NCI-H510A treated with DMSO at 0.1 percent for 48 hours (cell line): ENCODE data around the gene MEGF6.

Source experiments
- DNase-seq: peaks from one replicate; lab custom pipeline; 2025; lab: John Stamatoyannopoulos, UW

MEGF6 gene

GRCh38 chr1:3469849-3470649 is 141.3 kb downstream of the MEGF6 start:
- DNase-seq: no peak

GRCh38 chr1:3469104-3469848 is 142.0 kb downstream of the MEGF6 start:
- no peak for DNase-seq

- DNase-seq: no peak
These were observed 142.8 kb downstream of the MEGF6 start for GRCh38 chr1:3468236-3469103.

- no peak for DNase-seq
These were observed 143.9 kb downstream of the MEGF6 start for GRCh38 chr1:3467096-3468036.

- DNase-seq: no peak
These were observed 144.8 kb downstream of the MEGF6 start for GRCh38 chr1:3466366-3467075.

GRCh38 chr1:3465935-3466321 is 145.4 kb downstream of the MEGF6 start:
- DNase-seq: no peak

- no peak for DNase-seq
These were observed 146.0 kb downstream of the MEGF6 start for GRCh38 chr1:3465091-3465934.

- DNase-seq: no peak
These were observed 146.7 kb downstream of the MEGF6 start for GRCh38 chr1:3464649-3465025.

GRCh38 chr1:3463891-3464648 is 147.2 kb downstream of the MEGF6 start:
- DNase-seq: no peak

- no peak for DNase-seq
These were observed 147.9 kb downstream of the MEGF6 start for GRCh38 chr1:3463408-3463863.

- no peak for DNase-seq
These were observed 148.3 kb downstream of the MEGF6 start for GRCh38 chr1:3463013-3463385.

- DNase-seq: no peak
These were observed 148.8 kb downstream of the MEGF6 start for GRCh38 chr1:3462356-3463012.

GRCh38 chr1:3461934-3462275 is 149.4 kb downstream of the MEGF6 start:
- DNase-seq: no peak

GRCh38 chr1:3461238-3461933 is 149.9 kb downstream of the MEGF6 start:
- DNase-seq: no peak

GRCh38 chr1:3460672-3461131 is 150.6 kb downstream of the MEGF6 start:
- DNase-seq: no peak

- DNase-seq: no peak
These were observed 151.2 kb downstream of the MEGF6 start for GRCh38 chr1:3459940-3460671.
